ENCODE data around the gene S100A6.
"Not testable (repeated sequence)": the region's sequence is repeated elsewhere in the genome, so short reads cannot be mapped to it uniquely, and the experiment has no call there.

Gene S100A6

GRCh38 chr1:153563483-153563901 is 27.7 kb upstream of the S100A6 start:
- no peak for DNase-seq

GRCh38 chr1:153562021-153562420 is 26.2 kb upstream of the S100A6 start:
- not testable (repeated sequence) for DNase-seq

- no peak for DNase-seq
Measured at GRCh38 chr1:153561466-153561985, 25.7 kb upstream of the S100A6 start.

GRCh38 chr1:153560771-153561465 is 25.1 kb upstream of the S100A6 start:
- DNase-seq = no peak

- no peak for DNase-seq
Measured at GRCh38 chr1:153560241-153560640, 24.4 kb upstream of the S100A6 start.

GRCh38 chr1:153557877-153558276 is 22.1 kb upstream of the S100A6 start:
- DNase-seq = no peak

GRCh38 chr1:153556348-153556747 is 20.6 kb upstream of the S100A6 start:
- DNase-seq = no peak

GRCh38 chr1:153553830-153554541 is 18.2 kb upstream of the S100A6 start:
- no peak for DNase-seq

GRCh38 chr1:153553096-153553495 is 17.3 kb upstream of the S100A6 start:
- DNase-seq = no peak

- no peak for DNase-seq
Measured at GRCh38 chr1:153552335-153552734, 16.5 kb upstream of the S100A6 start.

GRCh38 chr1:153550827-153551500 is 15.2 kb upstream of the S100A6 start:
- DNase-seq = no peak

GRCh38 chr1:153550398-153550758 is 14.6 kb upstream of the S100A6 start:
- DNase-seq = no peak

GRCh38 chr1:153549741-153550397 is 14.1 kb upstream of the S100A6 start:
- DNase-seq = no peak

GRCh38 chr1:153548722-153549688 is 13.2 kb upstream of the S100A6 start, which contains the start of gene S100A3:
S100A3 (minus strand) TSS chr1:153549258; CDS start chr1:153548485, 773 bp downstream.
- no peak for DNase-seq

GRCh38 chr1:153547560-153548551 is 12.1 kb upstream of the S100A6 start:
- no peak for DNase-seq

GRCh38 chr1:153546796-153547559 is 11.2 kb upstream of the S100A6 start:
- no peak for DNase-seq

GRCh38 chr1:153546371-153546770 is 10.6 kb upstream of the S100A6 start:
- no peak for DNase-seq

- DNase-seq = peak; percentile 97
Measured at GRCh38 chr1:153545067-153546055, 9.6 kb upstream of the S100A6 start, which contains the start of gene S100A4. S100A4 (minus strand) TSS chr1:153545806; CDS start chr1:153544794, 1,012 bp downstream.

Measured in activated CD4-positive, alpha-beta T cell treated with anti-CD3 and anti-CD28 coated beads, Interleukin-2, amount 50 U/mL, for 16 hours (primary cell).